ENCODE data around the gene HIVEP2. TPM values are rescaled to one million over a fixed set of nuclear protein-coding genes. Genes with fewer than 3 reads are reported as not detected.

HIVEP2 gene
- total RNA-seq, 1 experiment from 2014 or later, result 4.2 TPM

DNA sequence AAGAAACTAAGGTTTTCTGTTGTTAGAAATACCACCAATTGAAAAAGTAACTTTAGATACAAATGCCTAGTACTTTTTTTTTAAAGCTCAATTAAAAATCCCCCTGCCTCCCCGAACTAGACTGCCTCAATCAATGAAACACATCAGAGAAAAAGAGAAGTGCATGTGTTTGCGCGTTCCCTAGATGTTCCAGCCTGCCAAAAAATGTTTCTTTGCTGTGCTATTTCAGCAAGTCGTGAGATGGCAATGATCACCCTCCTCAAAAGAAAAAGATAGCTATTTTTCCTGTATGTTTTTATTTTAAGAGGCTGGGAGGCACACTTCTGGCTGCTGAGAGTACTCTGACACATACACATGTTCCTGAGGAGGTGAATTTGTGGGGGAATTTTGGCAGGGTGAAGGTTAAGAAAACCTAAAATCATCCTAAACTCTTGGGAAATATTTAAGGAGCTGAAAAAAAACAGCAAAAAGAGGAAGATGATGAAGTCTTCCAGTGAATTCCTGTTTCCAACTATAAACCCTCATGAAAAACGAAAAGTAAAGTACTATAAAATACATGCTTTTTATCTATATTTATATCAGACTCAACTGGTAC is 114.8 kb downstream of the HIVEP2 start:
- H2BK15ac ChIP-seq (ENCODE audit: low read depth, low read length), result no peak overlapping the region
- no peak overlapping the region for H3K4ac ChIP-seq (ENCODE audit: low read depth, low read length)
- H4K91ac ChIP-seq (ENCODE audit: insufficient read length, low read depth, low read length), result no peak overlapping the region
- H3K23ac ChIP-seq (ENCODE audit: insufficient read length, low read depth, low read length), result no peak overlapping the region
- no peaks in the 10 kb centered on the region for H3K36me3 Mint-ChIP-seq (ENCODE audit: insufficient read depth in 1 of 3, low read depth in 3 of 3)
- no peaks in the 10 kb centered on the region for H3K27me3 ChIP-seq (ENCODE audit: insufficient read depth, low read length)
- no peak overlapping the region for H3K27ac ChIP-seq (ENCODE audit: insufficient read length, low read depth, low read length)
- no peak overlapping the region for H3K56ac ChIP-seq (ENCODE audit: insufficient read length, low read depth, low read length)
- no peaks in the 10 kb centered on the region for H4K20me1 ChIP-seq (ENCODE audit: control insufficient read depth, insufficient read depth, insufficient read length)
- H3K9me3 Mint-ChIP-seq, result no peaks in the 10 kb centered on the region
- H2BK120ac ChIP-seq (ENCODE audit: low read depth, low read length, poor library complexity, severe bottlenecking), result no peak overlapping the region
- H3K79me1 ChIP-seq (ENCODE audit: insufficient read depth, low read depth, low read length, poor library complexity, severe bottlenecking), result no peaks in the 10 kb centered on the region
- WGBS (ENCODE audit: extremely low coverage, insufficient read length, low lambda C conversion rate), result no CpG with 5 or more reads among the region's 5 CpGs
- no peak overlapping the region for H4K8ac ChIP-seq (replicated peaks; ENCODE audit: insufficient read length, low read depth, low read length)
- no peak overlapping the region for H3K18ac ChIP-seq (ENCODE audit: insufficient read length, low read depth, low read length)
- no peak overlapping the region for H3K14ac ChIP-seq (ENCODE audit: insufficient read depth, low read length)
- no peak for DNase-seq
- H3K4me2 ChIP-seq (ENCODE audit: insufficient read depth, insufficient read length, low read length), result no peak overlapping the region
- TF ChIP-seq CTCF (conservative IDR thresholded peaks at IDR 0.05), result no peak
- H3K23me2 ChIP-seq (ENCODE audit: insufficient read length, low read depth, low read length, poor library complexity, severe bottlenecking), result no peaks in the 10 kb centered on the region
- H3K4me1 Mint-ChIP-seq, result no peaks in the 10 kb centered on the region
- H2BK20ac ChIP-seq (ENCODE audit: low read depth, low read length, poor library complexity, severe bottlenecking), result no peak overlapping the region
- H3K9ac ChIP-seq (ENCODE audit: extremely low read depth, insufficient read length, low read length), result no peak overlapping the region
- no peaks in the 10 kb centered on the region for H3K79me2 ChIP-seq (ENCODE audit: insufficient read depth, low read length)
- no peak overlapping the region for H3K27ac Mint-ChIP-seq
- no peaks in the 10 kb centered on the region for H3K9me3 ChIP-seq (ENCODE audit: control insufficient read depth, low read depth, low read length)
- H3K27me3 Mint-ChIP-seq (ENCODE audit: low read depth), result no peaks in the 10 kb centered on the region
- H2BK12ac ChIP-seq (ENCODE audit: insufficient read length, low read depth, low read length), result no peak overlapping the region
- H3T11ph ChIP-seq (ENCODE audit: low read length), result no peak overlapping the region
- H3K4me3 Mint-ChIP-seq, result no peak overlapping the region
- no peak overlapping the region for H2AK5ac ChIP-seq (ENCODE audit: insufficient read length, low read length)
- H3K4me1 ChIP-seq (ENCODE audit: insufficient read depth, low read length), result no peaks in the 10 kb centered on the region
- no peak overlapping the region for H2AFZ ChIP-seq (ENCODE audit: low read length)
- H2BK5ac ChIP-seq (ENCODE audit: insufficient read length, low read length), result no peak overlapping the region
- H4K5ac ChIP-seq (ENCODE audit: insufficient read length, low read depth, low read length), result no peak overlapping the region
